ENCODE results near the gene RNF133. TPM values are rescaled to one million over a fixed set of nuclear protein-coding genes. Genes with fewer than 3 reads are reported as not detected.

The RNF133 gene
- total RNA-seq, 1 experiment from 2014 or later = 0.20 TPM

- Histone ChIP-seq H3K79me2 (ENCODE audit: insufficient read depth, low read length) (no peaks in the 10 kb centered on the region), H4K20me1 (ENCODE audit: insufficient read depth) (no peaks in the 10 kb centered on the region), H3K4me1 (ENCODE audit: control insufficient read depth in 1 of 2, insufficient read depth in 2 of 2, low read length in 2 of 2) (peaks cover 16 to 19% of the 10 kb centered on the region in 2 experiments; a peak in 3 of 4 replicates), H3K9me2 (ENCODE audit: insufficient read depth) (no peaks in the 10 kb centered on the region), H3K36me3 (ENCODE audit: control insufficient read depth in 1 of 2, insufficient read depth in 2 of 2, low read length in 2 of 2) (no peaks in the 10 kb centered on the region), H3K9ac (ENCODE audit: low read length) (no peak overlapping the region), H2AFZ (ENCODE audit: low read depth, low read length, poor library complexity, severe bottlenecking) (no peak overlapping the region), H3K27me3 (ENCODE audit: insufficient read depth, low read length) (no peaks in the 10 kb centered on the region), H3K4me2 (ENCODE audit: low read length) (peak overlapping the region; percentile 40), H3K27ac (ENCODE audit: low read depth, low read length) (0 out of 2 replicates have a peak overlapping the region, but pooled peaks have one; percentile 13), H3K9me3 (ENCODE audit: control insufficient read depth in 1 of 2, insufficient read depth in 1 of 2, low read depth in 1 of 2, low read length in 2 of 2) (no peaks in the 10 kb centered on the region), H3K4me3 (replicated peaks in 1 of 2; ENCODE audit: low read depth in 1 of 2, low read length in 2 of 2) (no peak overlapping the region)
- ATAC-seq = no peak
- TF ChIP-seq YY1 (IDR thresholded peaks at IDR 0.05; ENCODE audit: extremely low read depth, insufficient replicate concordance, low read depth, low read length) = no peak
- no peak for TF ChIP-seq EZH2 (IDR thresholded peaks at IDR 0.05)
- TF ChIP-seq SP1 (IDR thresholded peaks at IDR 0.05; ENCODE audit: low read depth) = no peak
- no peak for TF ChIP-seq ELF1 (IDR thresholded peaks at IDR 0.05; ENCODE audit: borderline replicate concordance, low read depth)
- no peak for TF ChIP-seq EZH2phosphoT487 (IDR thresholded peaks at IDR 0.05; ENCODE audit: borderline replicate concordance)
- no peak for TF ChIP-seq ATF3 (IDR thresholded peaks at IDR 0.05)
- no peak for TF ChIP-seq CEBPB (IDR thresholded peaks at IDR 0.05; ENCODE audit: low read depth)
- TF ChIP-seq RAD21 (IDR thresholded peaks at IDR 0.05; ENCODE audit: low read depth) = no peak
- TF ChIP-seq ZBTB33 (IDR thresholded peaks at IDR 0.05; ENCODE audit: extremely low read depth, insufficient replicate concordance, low read length) = no peak
- no peak for TF ChIP-seq JUND (IDR thresholded peaks at IDR 0.05)
- no peak for TF ChIP-seq REST (IDR thresholded peaks at IDR 0.05; ENCODE audit: low read depth)
- no peak for TF ChIP-seq CTCF (IDR thresholded peaks at IDR 0.05 in 2 of 3, conservative IDR thresholded peaks at IDR 0.05 in 1 of 3; ENCODE audit: borderline replicate concordance in 1 of 3, insufficient read depth in 1 of 3, low read depth in 2 of 3, low read length in 2 of 3)
- no peak for TF ChIP-seq SRF (IDR thresholded peaks at IDR 0.05; ENCODE audit: low read depth)
- TF ChIP-seq ZNF274 (IDR thresholded peaks at IDR 0.05; ENCODE audit: low read depth, low read length) = no peak
- no peak for TF ChIP-seq POLR2AphosphoS5 (IDR thresholded peaks at IDR 0.05; ENCODE audit: low read depth, low read length)
- TF ChIP-seq POLR2A (IDR thresholded peaks at IDR 0.05; ENCODE audit: borderline replicate concordance, extremely low read depth, insufficient read depth, insufficient read length) = no peak
- TF ChIP-seq TCF7L2 (IDR thresholded peaks at IDR 0.05; ENCODE audit: borderline replicate concordance, extremely low read depth, insufficient read depth, insufficient read length) = no peak
- no peak for TF ChIP-seq EGR1 (IDR thresholded peaks at IDR 0.05; ENCODE audit: low read depth)
- CTCF ChIA-PET = no interaction called here
- DNase-seq (ENCODE audit: low read depth, low spot score) = no peak
- intact Hi-C loops (cut with micrococcal nuclease) = no loop called here
- RAD21 ChIA-PET (ENCODE audit: low non-redundant PET in 1 of 2, low total read pairs in 2 of 2, uncharacterized antibody in 2 of 2, unreplicated experiment in 2 of 2) = interaction anchor here in 1 of 2 experiments (0.6 kb wide), 1 partner anchor 9 kb away, joined by 4 read pairs; no protein-coding TSS in a partner anchor
- POLR2A ChIA-PET = no interaction called here
- BruUV-seq (replicated peaks) = no TSS peak
These were observed 19.1 kb downstream of the RNF133 start for GRCh38 chr7:122679813-122680212.

Measured in HCT116 (cell line).